ENCODE data around the gene GUK1. TPM values are rescaled to one million over a fixed set of nuclear protein-coding genes. Genes with fewer than 3 reads are reported as not detected.
"Not testable (repeated sequence)": the region's sequence is repeated elsewhere in the genome, so short reads cannot be mapped to it uniquely, and the experiment has no call there.

Gene GUK1
- total RNA-seq, 2 experiments from 2014 or later = 229 to 239 TPM

DNA sequence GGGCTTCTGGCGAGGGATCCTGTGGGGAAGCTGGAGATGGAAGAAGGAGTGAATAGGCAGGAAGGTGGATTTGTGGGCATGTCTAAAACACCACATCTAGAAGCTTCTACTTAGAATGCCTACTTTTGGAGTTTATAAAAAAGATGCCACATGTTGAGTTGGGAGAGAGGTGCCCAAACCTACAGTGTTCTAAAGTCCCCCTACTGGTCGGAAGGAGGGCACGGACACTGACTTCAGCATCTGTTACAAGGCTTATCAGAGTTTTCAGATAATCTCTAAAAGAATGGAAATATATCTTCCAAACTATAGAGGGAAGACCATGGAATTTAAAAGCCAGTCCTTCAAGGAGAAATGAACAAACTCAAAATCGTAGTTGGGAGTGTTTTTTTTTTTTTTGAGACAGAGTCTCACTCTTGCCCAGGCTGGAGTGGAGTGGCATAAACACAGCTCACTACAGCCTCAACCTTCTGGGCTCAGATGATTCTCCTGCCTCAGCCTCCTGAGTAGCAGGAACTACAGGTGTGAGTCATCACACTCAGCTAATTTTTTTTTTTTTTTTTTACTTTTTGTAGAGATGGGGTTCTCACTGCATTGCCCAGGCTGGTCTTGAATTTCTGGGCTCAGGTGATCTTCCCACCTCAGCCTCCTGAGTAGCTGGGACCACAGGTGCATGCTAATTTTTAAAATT lies 40.3 kb downstream of the GUK1 start:
- Mint-ChIP-seq H3K36me3 (no peaks in the 10 kb centered on the region), H3K27me3 (no peaks in the 10 kb centered on the region), H3K4me3 (no peak overlapping the region), H3K27ac (no peak overlapping the region), H3K9me3 (no peaks in the 10 kb centered on the region), H3K4me1 (ENCODE audit: low read depth) (peaks cover 3% of the 10 kb centered on the region)
- DNase-seq = no peak
- POLR2A ChIA-PET = no interaction called here
- CTCF ChIA-PET = no interaction called here
- intact Hi-C loops (cut with micrococcal nuclease) = no loop called here

- ChIA-PET CTCF (no interaction called here), POLR2A (no interaction called here)
Measured at GRCh38 chr1:228180959-228181644, 41.0 kb downstream of the GUK1 start.

GRCh38 chr1:228181645-228182034 lies 41.6 kb downstream of the GUK1 start:
- H3K4me3 Mint-ChIP-seq = no peak overlapping the region
- no peaks in the 10 kb centered on the region for H3K27me3 Mint-ChIP-seq
- ChIA-PET CTCF (no interaction called here), POLR2A (no interaction called here)
- H3K9me3 Mint-ChIP-seq = no peaks in the 10 kb centered on the region
- intact Hi-C loops (cut with micrococcal nuclease) = no loop called here
- no peak for DNase-seq
- no peaks in the 10 kb centered on the region for H3K36me3 Mint-ChIP-seq
- peaks cover 15% of the 10 kb centered on the region for H3K4me1 Mint-ChIP-seq (ENCODE audit: low read depth)
- H3K27ac Mint-ChIP-seq = no peak overlapping the region

More at GRCh38 chr1:228180959-228181644, 41.0 kb downstream of the GUK1 start:
- H3K4me1 Mint-ChIP-seq (ENCODE audit: low read depth) = peaks cover 10% of the 10 kb centered on the region
- H3K27me3 Mint-ChIP-seq = no peaks in the 10 kb centered on the region
- no peak overlapping the region for H3K27ac Mint-ChIP-seq
- no peak overlapping the region for H3K4me3 Mint-ChIP-seq
- DNase-seq = no peak
- no peaks in the 10 kb centered on the region for H3K36me3 Mint-ChIP-seq
- intact Hi-C loops (cut with micrococcal nuclease) = no loop called here
- H3K9me3 Mint-ChIP-seq = no peaks in the 10 kb centered on the region

DNA sequence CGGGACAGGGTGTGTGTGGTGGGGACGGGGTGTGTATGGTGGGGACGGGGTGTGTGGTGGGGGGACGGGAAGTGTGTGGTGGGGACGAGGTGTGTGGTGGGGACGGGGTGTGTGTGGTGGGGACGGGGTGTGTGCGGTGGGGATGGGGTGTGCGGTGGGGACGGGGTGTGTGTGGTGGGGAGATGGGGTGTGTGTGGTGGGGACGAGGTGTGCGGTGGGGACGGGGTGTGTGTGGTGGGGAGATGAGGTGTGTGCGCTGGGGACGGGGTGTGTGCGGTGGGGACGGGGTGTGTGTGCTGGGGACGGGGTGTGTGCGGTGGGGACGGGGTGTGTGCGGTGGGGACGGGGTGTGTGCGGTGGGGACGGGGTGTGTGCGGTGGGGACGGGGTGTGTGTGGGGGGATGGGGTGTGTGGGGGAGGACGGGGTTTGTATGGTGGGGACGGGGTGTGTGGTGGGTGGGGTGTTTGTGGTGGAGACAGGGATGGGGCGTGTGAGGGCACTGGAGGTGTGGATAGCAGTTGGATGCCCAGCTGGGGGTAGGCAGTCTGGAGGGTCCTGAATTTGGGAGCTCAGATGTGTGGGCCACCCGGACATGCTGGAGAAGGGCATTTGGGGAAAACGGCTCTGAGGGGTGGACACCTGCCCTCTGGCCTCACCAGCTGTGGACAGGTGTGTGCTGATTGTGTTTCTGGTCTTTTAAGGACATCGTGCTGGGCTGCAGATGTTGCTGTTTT lies 42.4 kb downstream of the GUK1 start:
- intact Hi-C loops (cut with micrococcal nuclease) = no loop called here
- no peak for DNase-seq
- peaks cover 17% of the 10 kb centered on the region for H3K4me1 Mint-ChIP-seq (ENCODE audit: low read depth)
- no peaks in the 10 kb centered on the region for H3K9me3 Mint-ChIP-seq
- no peak overlapping the region for H3K4me3 Mint-ChIP-seq
- no peak overlapping the region for H3K27ac Mint-ChIP-seq
- POLR2A ChIA-PET = no interaction called here
- no peaks in the 10 kb centered on the region for H3K27me3 Mint-ChIP-seq
- CTCF ChIA-PET = no interaction called here
- no peaks in the 10 kb centered on the region for H3K36me3 Mint-ChIP-seq

- no peak overlapping the region for H3K4me3 Mint-ChIP-seq
- H3K27me3 Mint-ChIP-seq = no peaks in the 10 kb centered on the region
- H3K27ac Mint-ChIP-seq = no peak overlapping the region
- ChIA-PET CTCF (interaction anchor here (0.5 kb wide), 1 partner anchor 317 kb away, joined by 3 read pairs; no protein-coding TSS in a partner anchor), POLR2A (no interaction called here)
- H3K4me1 Mint-ChIP-seq (ENCODE audit: low read depth) = peaks cover 17% of the 10 kb centered on the region
- intact Hi-C loops (cut with micrococcal nuclease) = no loop called here
- H3K9me3 Mint-ChIP-seq = no peaks in the 10 kb centered on the region
- H3K36me3 Mint-ChIP-seq = no peaks in the 10 kb centered on the region
- DNase-seq = no peak
Measured at GRCh38 chr1:228184152-228184551, 44.1 kb downstream of the GUK1 start.

GRCh38 chr1:228185641-228185965 lies 45.5 kb downstream of the GUK1 start:
- DNase-seq = peak; percentile 60
- Mint-ChIP-seq H3K27me3 (no peaks in the 10 kb centered on the region), H3K27ac (peak overlapping the region; percentile 67), H3K9me3 (no peaks in the 10 kb centered on the region), H3K4me1 (ENCODE audit: low read depth) (peaks cover 23% of the 10 kb centered on the region), H3K36me3 (no peaks in the 10 kb centered on the region), H3K4me3 (no peak overlapping the region)
- ChIA-PET CTCF (interaction anchor here (0.6 kb wide), 1 partner anchor 617 kb away, joined by 3 read pairs; no protein-coding TSS in a partner anchor), POLR2A (no interaction called here)
- intact Hi-C loops (cut with micrococcal nuclease) = no loop called here

GRCh38 chr1:228188249-228188648 lies 48.2 kb downstream of the GUK1 start:
- peaks cover 23% of the 10 kb centered on the region for H3K4me1 Mint-ChIP-seq (ENCODE audit: low read depth)
- DNase-seq; POLR2A ChIA-PET; H3K9me3 Mint-ChIP-seq; H3K27ac Mint-ChIP-seq; intact Hi-C loops (cut with micrococcal nuclease); H3K36me3 Mint-ChIP-seq; H3K27me3 Mint-ChIP-seq; H3K4me3 Mint-ChIP-seq: not testable (repeated sequence)
- CTCF ChIA-PET = interaction anchor here (0.7 to 1.0 kb wide), 2 partner anchors 25 to 85 kb away, joined by 3 to 4 read pairs; partner anchors contain the start of gene C1orf35

GRCh38 chr1:228190182-228190581 lies 50.1 kb downstream of the GUK1 start:
- no peaks in the 10 kb centered on the region for H3K9me3 Mint-ChIP-seq
- no peak for DNase-seq
- H3K36me3 Mint-ChIP-seq = no peaks in the 10 kb centered on the region
- CTCF ChIA-PET = no interaction called here
- intact Hi-C loops (cut with micrococcal nuclease) = no loop called here
- H3K4me1 Mint-ChIP-seq (ENCODE audit: low read depth) = peaks cover 22% of the 10 kb centered on the region
- no peak overlapping the region for H3K4me3 Mint-ChIP-seq
- H3K27ac Mint-ChIP-seq = no peak overlapping the region
- POLR2A ChIA-PET = no interaction called here
- no peaks in the 10 kb centered on the region for H3K27me3 Mint-ChIP-seq

GRCh38 chr1:228190778-228191177 lies 50.7 kb downstream of the GUK1 start:
- CTCF ChIA-PET = no interaction called here
- H3K27ac Mint-ChIP-seq = no peak overlapping the region
- H3K27me3 Mint-ChIP-seq = no peaks in the 10 kb centered on the region
- intact Hi-C loops (cut with micrococcal nuclease) = no loop called here
- no peaks in the 10 kb centered on the region for H3K9me3 Mint-ChIP-seq
- H3K36me3 Mint-ChIP-seq = no peaks in the 10 kb centered on the region
- POLR2A ChIA-PET = no interaction called here
- no peak overlapping the region for H3K4me3 Mint-ChIP-seq
- DNase-seq = no peak
- peaks cover 16% of the 10 kb centered on the region for H3K4me1 Mint-ChIP-seq (ENCODE audit: low read depth)

DNA sequence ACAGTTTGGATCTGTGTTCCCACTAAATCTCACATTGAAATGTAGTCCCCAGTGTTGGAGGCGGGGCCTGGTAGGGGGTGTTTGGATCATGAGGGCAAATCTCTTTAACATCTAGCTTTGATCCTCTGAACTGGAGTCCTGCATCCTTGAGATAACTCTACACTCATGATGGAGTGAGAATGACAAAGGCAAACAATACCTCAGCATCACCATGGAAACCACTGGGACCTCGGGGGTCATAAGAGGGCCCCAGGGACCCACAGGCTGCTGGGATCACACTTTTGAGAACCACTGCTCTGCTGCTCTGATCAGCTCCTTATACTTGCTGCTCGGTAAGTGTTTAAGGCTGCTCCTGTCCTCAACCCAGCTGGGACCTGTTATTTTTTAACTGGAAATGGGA lies 54.4 kb downstream of the GUK1 start:
- no peak for DNase-seq
- Mint-ChIP-seq H3K27ac (no peak overlapping the region), H3K4me3 (no peak overlapping the region), H3K4me1 (ENCODE audit: low read depth) (peaks cover 5% of the 10 kb centered on the region), H3K27me3 (no peaks in the 10 kb centered on the region), H3K36me3 (peaks cover 12% of the 10 kb centered on the region), H3K9me3 (peaks cover 8% of the 10 kb centered on the region)
- POLR2A ChIA-PET = no interaction called here
- CTCF ChIA-PET = no interaction called here
- intact Hi-C loops (cut with micrococcal nuclease) = no loop called here

DNA sequence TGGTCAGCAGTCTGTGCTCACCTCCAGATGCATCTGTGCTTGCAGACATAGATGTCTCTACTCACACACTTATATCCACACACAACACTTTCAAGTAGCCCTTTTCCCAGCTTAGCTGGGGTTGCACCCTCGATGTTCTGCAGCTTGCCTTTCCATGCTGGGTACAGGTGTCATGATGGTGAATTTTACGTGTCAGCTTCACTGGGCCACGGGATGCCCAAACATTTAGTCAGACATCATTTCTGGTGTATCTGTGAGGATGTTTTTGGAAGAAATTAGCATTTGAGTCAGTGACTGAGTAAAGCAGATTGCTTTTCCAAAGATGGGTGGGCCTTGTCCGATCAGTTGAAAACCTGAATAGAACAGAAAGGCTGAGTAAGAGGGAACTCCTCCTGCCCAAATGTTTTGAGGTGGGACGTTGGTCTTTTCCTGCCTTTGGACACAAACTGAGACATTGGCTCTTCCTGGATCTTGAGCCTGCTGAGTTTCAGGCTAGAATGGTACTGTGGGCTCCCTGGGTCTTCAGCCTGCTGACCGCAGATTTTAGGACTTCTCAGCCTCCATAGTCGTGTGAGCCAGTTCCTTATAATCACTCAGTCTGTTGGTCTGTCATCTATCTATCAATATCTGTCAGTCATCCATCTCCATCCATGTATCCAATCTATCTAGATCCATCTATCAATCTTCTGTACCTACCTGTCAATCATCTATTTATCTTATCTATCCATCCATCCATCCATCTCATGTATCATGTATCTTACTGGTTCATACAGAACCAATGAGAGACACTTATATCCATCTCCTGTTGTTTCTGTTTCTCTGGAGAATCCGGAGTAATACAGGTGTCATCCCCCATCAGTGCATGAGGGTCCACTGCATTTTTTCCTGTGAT lies 55.1 kb downstream of the GUK1 start:
- intact Hi-C loops (cut with micrococcal nuclease) = no loop called here
- Mint-ChIP-seq H3K4me1 (ENCODE audit: low read depth) (no peaks in the 10 kb centered on the region), H3K27ac (no peak overlapping the region), H3K27me3 (no peaks in the 10 kb centered on the region), H3K9me3 (peaks cover 12% of the 10 kb centered on the region), H3K4me3 (no peak overlapping the region), H3K36me3 (peaks cover 16% of the 10 kb centered on the region)
- POLR2A ChIA-PET = no interaction called here
- no peak for DNase-seq
- CTCF ChIA-PET = no interaction called here

DNA sequence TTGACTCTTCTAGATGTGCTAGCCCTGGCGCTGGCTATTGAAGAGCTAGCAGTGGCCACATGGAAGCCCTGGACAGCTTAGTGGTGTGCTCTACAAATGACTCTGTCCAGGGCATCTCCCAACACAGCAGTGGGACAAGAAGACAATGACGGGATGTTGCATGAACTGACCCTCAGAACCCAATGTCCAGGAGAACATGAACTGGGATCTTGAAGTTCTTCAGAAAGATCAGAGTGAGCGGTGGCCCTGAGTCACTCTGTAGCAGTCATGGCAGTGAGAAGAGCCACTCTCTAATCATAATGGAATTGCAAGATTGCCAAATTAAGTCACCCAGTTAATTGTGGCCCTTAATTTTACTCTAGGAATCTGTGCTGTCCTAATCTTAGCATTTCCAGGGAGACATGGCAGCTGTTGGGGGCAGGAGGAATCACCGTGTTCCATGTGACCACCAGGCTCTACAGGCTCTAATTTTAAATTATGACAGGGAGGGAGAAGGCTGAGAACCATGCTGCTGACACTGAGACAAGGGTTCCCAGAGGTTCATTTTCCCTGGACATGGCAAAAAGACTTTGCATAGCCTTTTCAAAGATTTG lies 57.6 kb downstream of the GUK1 start:
- H3K4me1 Mint-ChIP-seq (ENCODE audit: low read depth) = no peaks in the 10 kb centered on the region
- peaks cover 17% of the 10 kb centered on the region for H3K36me3 Mint-ChIP-seq
- no peak overlapping the region for H3K4me3 Mint-ChIP-seq
- CTCF ChIA-PET = no interaction called here
- intact Hi-C loops (cut with micrococcal nuclease) = no loop called here
- peaks cover 12% of the 10 kb centered on the region for H3K9me3 Mint-ChIP-seq
- H3K27ac Mint-ChIP-seq = no peak overlapping the region
- DNase-seq = no peak
- H3K27me3 Mint-ChIP-seq = no peaks in the 10 kb centered on the region
- POLR2A ChIA-PET = no interaction called here
